DOHH2 (cell line): ENCODE measurements around the gene ROS1.

Experiments
- H3F3A ChIP-seq: fragments of 200-600 bp; sonication (generic), shearing (Covaris generic); 2 replicates; pipeline ENCODE4 v1.6.0; 2016; ENCODE audit warnings: antibody characterized with exemption, mild to moderate bottlenecking; ENCODE audit not compliant: control insufficient read depth, insufficient read depth
- H3K27ac ChIP-seq: fragments of 200-600 bp; sonication (generic); 2 replicates; pipeline ENCODE4 v1.5.1; 2014; ENCODE audit warnings: low read depth, mild to moderate bottlenecking, low read length, moderate library complexity
- H3K27me3 ChIP-seq: fragments of 200-600 bp; sonication (generic); 2 replicates; pipeline ENCODE4 v1.6.1; 2014; ENCODE audit warnings: mild to moderate bottlenecking, low read length, mixed read lengths; ENCODE audit not compliant: control insufficient read depth
- H3K36me3 ChIP-seq: fragments of 200-600 bp; sonication (generic); 2 replicates; pipeline ENCODE4 v1.6.1; 2014; ENCODE audit warnings: mild to moderate bottlenecking, low read length, moderate library complexity, mixed read lengths; ENCODE audit not compliant: control insufficient read depth
- H3K4me1 ChIP-seq: fragments of 200-600 bp; sonication (generic); 2 replicates; pipeline ENCODE4 v1.6.1; 2014; ENCODE audit warnings: mild to moderate bottlenecking, low read length, mixed read lengths; ENCODE audit not compliant: control insufficient read depth
- H3K4me2 ChIP-seq: fragments of 200-600 bp; sonication (generic); 2 replicates; pipeline ENCODE4 v1.6.0; 2014; ENCODE audit warnings: mild to moderate bottlenecking, low read length, moderate library complexity
- H3K4me3 ChIP-seq: fragments of 200-600 bp; sonication (generic); 2 replicates; pipeline ENCODE4 v1.5.1; 2014; ENCODE audit warnings: mild to moderate bottlenecking, low read length, mixed read lengths
- H3K79me2 ChIP-seq: fragments of 200-600 bp; sonication (generic); 2 replicates; pipeline ENCODE4 v1.6.1; 2014; ENCODE audit warnings: mild to moderate bottlenecking, low read length, mixed read lengths; ENCODE audit not compliant: control insufficient read depth
- H3K9me2 ChIP-seq: fragments of 200-600 bp; sonication (generic); replicated peaks from 2 replicates; pipeline ENCODE4 v1.6.1; 2014; ENCODE audit warnings: mild to moderate bottlenecking, low read length, mixed read lengths; ENCODE audit not compliant: control insufficient read depth
- H3K9me3 ChIP-seq: fragments of 200-600 bp; sonication (generic); 2 replicates; pipeline ENCODE4 v1.6.1; 2014; ENCODE audit warnings: antibody characterized with exemption, low read length, mixed read lengths; ENCODE audit not compliant: control insufficient read depth, insufficient read depth
- H4K20me1 ChIP-seq: fragments of 200-600 bp; sonication (generic); 2 replicates; pipeline ENCODE4 v1.6.0; 2014; ENCODE audit warnings: low read depth, mild to moderate bottlenecking, antibody characterized with exemption, low read length, moderate library complexity; ENCODE audit not compliant: control insufficient read depth, insufficient read depth
- CTCF ChIP-seq: fragments of 200-600 bp; sonication (generic); IDR thresholded peaks from one replicate; pipeline ENCODE4 v1.5.1; 2014; ENCODE audit warnings: antibody characterized with exemption, mild to moderate bottlenecking, low read depth, low read length; ENCODE audit not compliant: poor library complexity, severe bottlenecking
- EZH2phosphoT487 ChIP-seq: fragments of 200-600 bp; sonication (generic); IDR thresholded peaks from 2 replicates; pipeline ENCODE4 v1.6.1; 2017; ENCODE audit warnings: borderline replicate concordance, mild to moderate bottlenecking, antibody characterized with exemption, low read length, moderate library complexity, mixed read lengths

The ROS1 gene

GRCh38 chr6:117265410-117266256 is 160.1 kb downstream of the ROS1 start, which contains the start of gene VGLL2:
Gene VGLL2, plus strand, starts transcription at chr6:117265558. Its CDS starts 206 bp downstream, at chr6:117265764.
- peaks cover 16% of the 10 kb centered on the region for H3K27me3 ChIP-seq
- H3K27ac ChIP-seq: no peak within 1 kb of the TSS
- H4K20me1 ChIP-seq: no peaks in the 10 kb centered on the region
- no peak within 1 kb of the TSS for H3K4me2 ChIP-seq
- no peaks in the 10 kb centered on the region for H3K9me3 ChIP-seq
- no peaks in the 10 kb centered on the region for H3K9me2 ChIP-seq
- H3F3A ChIP-seq: no peaks in the 10 kb centered on the region
- H3K4me3 ChIP-seq: no peak within 1 kb of the TSS
- no peaks in the 10 kb centered on the region for H3K79me2 ChIP-seq
- no peak for TF ChIP-seq CTCF
- TF ChIP-seq EZH2phosphoT487: no peak
- no peaks in the 10 kb centered on the region for H3K4me1 ChIP-seq
- no peaks in the 10 kb centered on the region for H3K36me3 ChIP-seq

- Histone ChIP-seq H3K9me3 (no peaks in the 10 kb centered on the region), H3K27me3 (peaks cover 16% of the 10 kb centered on the region), H4K20me1 (no peaks in the 10 kb centered on the region), H3K9me2 (no peaks in the 10 kb centered on the region), H3K4me1 (no peaks in the 10 kb centered on the region), H3K4me3 (no peak overlapping the region), H3K79me2 (no peaks in the 10 kb centered on the region), H3K4me2 (no peak overlapping the region), H3F3A (no peaks in the 10 kb centered on the region), H3K27ac (no peak overlapping the region), H3K36me3 (no peaks in the 10 kb centered on the region)
- TF ChIP-seq EZH2phosphoT487: no peak
- no peak for TF ChIP-seq CTCF
Measured at GRCh38 chr6:117264692-117265409, 160.9 kb downstream of the ROS1 start.

- H3K79me2 ChIP-seq: no peaks in the 10 kb centered on the region
- H3K27ac ChIP-seq: no peak overlapping the region
- no peak overlapping the region for H3K4me2 ChIP-seq
Measured at GRCh38 chr6:117264369-117264691, 161.4 kb downstream of the ROS1 start.

More at GRCh38 chr6:117264369-117264691, 161.4 kb downstream of the ROS1 start:
- TF ChIP-seq EZH2phosphoT487: no peak
- TF ChIP-seq CTCF: no peak
- no peaks in the 10 kb centered on the region for H3K9me3 ChIP-seq
- peaks cover 16% of the 10 kb centered on the region for H3K27me3 ChIP-seq
- no peak overlapping the region for H3K4me3 ChIP-seq
- no peaks in the 10 kb centered on the region for H3K36me3 ChIP-seq
- no peaks in the 10 kb centered on the region for H3K4me1 ChIP-seq
- H4K20me1 ChIP-seq: no peaks in the 10 kb centered on the region
- H3F3A ChIP-seq: no peaks in the 10 kb centered on the region
- H3K9me2 ChIP-seq: no peaks in the 10 kb centered on the region
